ENCODE results near the gene ITPK1.

GRCh38 chr14:93096691-93097322 lies 18.9 kb downstream of the ITPK1 start:
- TF ChIP-seq CTCF (IDR thresholded peaks at IDR 0.05) (no peak), POLR2A (IDR thresholded peaks at IDR 0.05) (no peak)

Measured in transverse colon (tissue), 3 donors.